A549 (cell line): ENCODE data around the gene TUBA4B. TPM values are rescaled to one million over a fixed set of nuclear protein-coding genes. Genes with fewer than 3 reads are reported as not detected.

Experiments
- ATAC-seq, 2 experiments: fragments of 200-7000 bp in 1 of 2; fragments of >200 bp in 1 of 2; cut with Nextera tagmentation in 1 of 2; cut with Tn5 transposase in 1 of 2; 3 replicates each; pipeline versions ENCODE4 v1.8.0 to v1.9.1; 2018 to 2020; ENCODE audit warnings: mild to moderate bottlenecking in 1 of 2, moderate library complexity in 1 of 2
- CTCF ChIA-PET: fragments of 300-600 bp; sonication (Branson Sonifier 250); formaldehyde crosslinking; extraction: SDS; loops from one replicate; lab custom pipeline; 2021; ENCODE audit warnings: antibody characterized with exemption, inconsistent platforms; lab: Yijun Ruan, JAX
- POLR2A ChIA-PET: fragments of 350-600 bp; formaldehyde crosslinking; extraction: SDS; loops from one replicate; lab custom pipeline; 2021; ENCODE audit warnings: antibody characterized with exemption, inconsistent platforms; lab: Yijun Ruan, JAX
- DNase-seq, 2 experiments: peaks; one replicate each; pipeline versions ENCODE4 v3.0.0 to v3.0.0-alpha.2; 2011 to 2016; ENCODE audit warnings: low read depth in 1 of 2, low spot score in 1 of 2
- FAIRE-seq: peaks from 2 replicates; lab custom pipeline; 2011; peaks lifted over from hg19 to GRCh38; lab: Jason Lieb, UNC
- H3K27ac ChIP-seq, 2 experiments: fragments of >200 bp; sonication (Bioruptor Twin); formaldehyde crosslinking; 3 replicates each; pipeline ENCODE4 v1.5.1; 2016 to 2017
- H3K4me1 ChIP-seq: fragments of >200 bp; sonication (Bioruptor Twin); formaldehyde crosslinking; 3 replicates; pipeline ENCODE4 v1.6.1; 2016
- H3K4me2 ChIP-seq: fragments of >200 bp; sonication (Bioruptor Twin); formaldehyde crosslinking; 3 replicates; pipeline ENCODE4 v1.6.1; 2016
- H3K4me3 ChIP-seq: fragments of >200 bp; sonication (Bioruptor Twin); formaldehyde crosslinking; 3 replicates; pipeline ENCODE4 v1.5.1; 2016
- H3K9me3 ChIP-seq: fragments of >200 bp; sonication (Bioruptor Twin); formaldehyde crosslinking; 3 replicates; pipeline ENCODE4 v1.6.1; 2016
- ATOH8 ChIP-seq: fragments of 250-450 bp; sonication (Bioruptor Pico); IDR thresholded peaks from 2 replicates; pipeline ENCODE4 v1.5.0; 2020; ENCODE audit warnings: low read depth, mild to moderate bottlenecking, moderate library complexity
- CTCF ChIP-seq: fragments of >200 bp; sonication (Bioruptor Twin); formaldehyde crosslinking; IDR thresholded peaks from 3 replicates; pipeline ENCODE4 v1.5.1; 2016
- E2F6 ChIP-seq: IDR thresholded peaks from 2 replicates; pipeline ENCODE4 v1.6.1; 2012; ENCODE audit warnings: low read depth, borderline replicate concordance
- EP300 ChIP-seq, 2 experiments: fragments of >200 bp; sonication (Bioruptor Twin); formaldehyde crosslinking; IDR thresholded peaks; 2 replicates in 1 of 2; 3 replicates in 1 of 2; pipeline ENCODE4 v1.6.1; 2016 to 2017
- FOSL2 ChIP-seq, 2 experiments: fragments of 450-650 bp in 1 of 2; fragments of >200 bp in 1 of 2; sonication (Bioruptor Twin) in 1 of 2; formaldehyde crosslinking; IDR thresholded peaks; 2 replicates each; pipeline versions ENCODE4 v1.5.0 to v1.6.1; 2016 to 2020; ENCODE audit warnings: mild to moderate bottlenecking in 1 of 2, moderate library complexity in 1 of 2
- GATA3 ChIP-seq: IDR thresholded peaks from 2 replicates; pipeline ENCODE4 v1.6.1; 2012; ENCODE audit warnings: borderline replicate concordance
- HOXB5 ChIP-seq: fragments of 250-450 bp; sonication (Bioruptor Pico); IDR thresholded peaks from 2 replicates; pipeline ENCODE4 v1.5.0; 2020; ENCODE audit warnings: mild to moderate bottlenecking, moderate library complexity
- JUN ChIP-seq, 2 experiments: fragments of >200 bp; sonication (Bioruptor Twin); formaldehyde crosslinking; IDR thresholded peaks; 2 replicates in 1 of 2; 3 replicates in 1 of 2; pipeline ENCODE4 v1.6.1; 2016 to 2017
- JUNB ChIP-seq: fragments of >200 bp; sonication (Bioruptor Twin); formaldehyde crosslinking; IDR thresholded peaks from 2 replicates; pipeline ENCODE4 v1.6.1; 2016
- MYC ChIP-seq: IDR thresholded peaks from 2 replicates; pipeline ENCODE4 v1.6.1; 2012; ENCODE audit warnings: mild to moderate bottlenecking, inconsistent platforms, low read length, improper control_type of control experiment, borderline replicate concordance
- PBX3 ChIP-seq: IDR thresholded peaks from 2 replicates; pipeline ENCODE4 v1.6.1; 2012
- PHF8 ChIP-seq: fragments of 200-600 bp; sonication (generic); IDR thresholded peaks from 2 replicates; pipeline ENCODE4 v1.6.1; 2016; ENCODE audit warnings: low read depth, mild to moderate bottlenecking, antibody characterized with exemption, moderate library complexity, borderline replicate concordance
- POLR2A ChIP-seq: IDR thresholded peaks from 2 replicates; pipeline ENCODE4 v1.6.1; 2012; ENCODE audit warnings: mild to moderate bottlenecking, low read length
- RAD21 ChIP-seq, 2 experiments: fragments of >200 bp in 1 of 2; sonication (Bioruptor Twin) in 1 of 2; formaldehyde crosslinking in 1 of 2; IDR thresholded peaks in 1 of 2; conservative IDR thresholded peaks in 1 of 2; 2 replicates in 1 of 2; 3 replicates in 1 of 2; pipeline ENCODE4 v1.6.1; 2012 to 2018; ENCODE audit warnings: inconsistent platforms in 1 of 2
- REST ChIP-seq: fragments of 200-600 bp; sonication (generic); IDR thresholded peaks from 2 replicates; pipeline ENCODE4 v1.6.1; 2016; ENCODE audit warnings: antibody characterized with exemption, mild to moderate bottlenecking, moderate library complexity
- RFX5 ChIP-seq: fragments of 450-650 bp; IDR thresholded peaks from 2 replicates; pipeline ENCODE4 v1.7.1; 2014; ENCODE audit warnings: antibody characterized with exemption, mild to moderate bottlenecking, moderate library complexity
- SMC3 ChIP-seq: fragments of >200 bp; sonication (Bioruptor Twin); formaldehyde crosslinking; IDR thresholded peaks from 3 replicates; pipeline ENCODE4 v1.6.1; 2018; ENCODE audit warnings: inconsistent platforms
- ZNF302 ChIP-seq: fragments of 250-450 bp; sonication (Bioruptor Pico); IDR thresholded peaks from 2 replicates; pipeline ENCODE4 v1.9.0; 2021; ENCODE audit warnings: inconsistent platforms, mild to moderate bottlenecking, moderate library complexity
- ZSCAN20 ChIP-seq: fragments of 250-450 bp; sonication (Bioruptor Pico); IDR thresholded peaks from 2 replicates; pipeline ENCODE4 v1.8.0; 2022; ENCODE audit warnings: mild to moderate bottlenecking, moderate library complexity
- WGBS: methylation state at CpG from one replicate; pipeline ENCODE4 v1.1.6; 2017; ENCODE audit errors: missing lambda C conversion rate; 5-methylcytosine and 5-hydroxymethylcytosine counted together
- polyA plus RNA-seq, 4 experiments: library from polyadenylated mRNA; depleted of rRNA in 3 of 4; stranded (reverse); fragments of >200 nt; fragmentation: RNase III in 1 of 4; extraction: RNeasy Plus Mini Kit Qiagen cat#74134 plus additional on column Dnase treatment in 1 of 4; gene quantifications; 2 replicates in 3 of 4; 3 replicates in 1 of 4; pipeline ENCODE4 v1.2.3, GENCODE V29; 2011 to 2017
- TF ChIP-seq, protein P1 (sequence below): IDR thresholded peaks from 2 replicates; pipeline ENCODE4 v1.6.1; 2012

The TUBA4B gene
- polyA plus RNA-seq, 2 of the 4 experiments (the other 2 are of a cell fraction), result 0.71 to 0.94 TPM

- 2% methylated on average over 28 of the region's 65 CpGs for WGBS
- POLR2A ChIA-PET, result interaction anchor here (0.5 to 3.0 kb wide), 14 partner anchors 12 to 103 kb away, joined by 3 to 51 read pairs (median 6); partner anchors contain the start of genes ABCB6, ANKZF1, ATG9A and CNPPD1
- Histone ChIP-seq H3K4me3 (peak within 1 kb of the TSS; percentile 66), H3K4me2 (peak within 1 kb of the TSS; percentile 95), H3K27ac (peak within 1 kb of the TSS; percentile 96 to 99), H3K9me3 (no peaks in the 10 kb centered on the region), H3K4me1 (peaks cover 54% of the 10 kb centered on the region)
- DNase-seq (peak; percentile 97), FAIRE-seq (no peak), ATAC-seq (peak; percentile 74 to 85)
- TF ChIP-seq HOXB5 (no peak), RAD21 (conservative IDR thresholded peaks at IDR 0.05 in 1 of 2, IDR thresholded peaks at IDR 0.05 in 1 of 2) (peak; percentile 17 to 30; a peak in 1 of 5 replicates), PBX3 (peak; percentile 81; the same call in 1 of the 2 replicates), CTCF (0 out of 3 replicates have a peak, but pooled peaks have one; percentile 17), ATOH8 (CRISPR knock-in tag) (peak; percentile 77), GATA3 (peak; percentile 66; the same call in 1 of the 2 replicates), POLR2A (peak; percentile 52), E2F6 (0 out of 2 replicates have a peak, but pooled peaks have one; percentile 28), PHF8 (peak; percentile 80), RFX5 (no peak), EP300 (IDR thresholded peaks at IDR 0.05) (peak; percentile 29 to 75; a peak in 1 of 5 replicates), REST (no peak), JUN (IDR thresholded peaks at IDR 0.05) (peak; percentile 85 to 95; a peak in 4 of 5 replicates), SMC3 (peak; percentile 36; the same call in 2 of the 3 replicates), FOSL2 (IDR thresholded peaks at IDR 0.05) (peak; percentile 75; the same call in 1 of the 2 replicates), FOSL2 (CRISPR knock-in tag; IDR thresholded peaks at IDR 0.05) (peak; percentile 81), ZNF302 (CRISPR knock-in tag) (no peak), JUNB (peak; percentile 22; the same call in 1 of the 2 replicates), ZSCAN20 (no peak), MYC (peak; percentile 30; the same call in 1 of the 2 replicates)
- TF ChIP-seq, protein P1, sequence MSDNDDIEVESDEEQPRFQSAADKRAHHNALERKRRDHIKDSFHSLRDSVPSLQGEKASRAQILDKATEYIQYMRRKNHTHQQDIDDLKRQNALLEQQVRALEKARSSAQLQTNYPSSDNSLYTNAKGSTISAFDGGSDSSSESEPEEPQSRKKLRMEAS, result peak; percentile 85
- CTCF ChIA-PET, result interaction anchor here (0.6 to 16.2 kb wide), 19 partner anchors 7 to 267 kb away, joined by 3 to 540 read pairs (median 5); partner anchors contain the start of genes ABCB6, ANKZF1, CNPPD1 and GLB1L
These were observed 26.3 kb downstream of the TUBA4B start, which contains the start of gene DNAJB2 for GRCh38 chr2:219279151-219279915. TSS of gene DNAJB2 (plus strand) at chr2:219279366. CDS start at chr2:219279834, 468 bp downstream.
